Measurements from ENCODE around the gene NELFCD. TPM values are rescaled to one million over a fixed set of nuclear protein-coding genes. Genes with fewer than 3 reads are reported as not detected.
A peak's percentile ranks its signal among the peaks of the same experiment; 100 is the strongest.
"Not testable (repeated sequence)": the region's sequence is repeated elsewhere in the genome, so short reads cannot be mapped to it uniquely, and the experiment has no call there.

The NELFCD gene
- total RNA-seq, 2 donors from 2014 or later = 25.9 to 28.2 TPM

- intact Hi-C loops (cut with DNase I) = no loop called here
These were observed 23.9 kb downstream of the NELFCD start for GRCh38 chr20:59004763-59005522.

DNA sequence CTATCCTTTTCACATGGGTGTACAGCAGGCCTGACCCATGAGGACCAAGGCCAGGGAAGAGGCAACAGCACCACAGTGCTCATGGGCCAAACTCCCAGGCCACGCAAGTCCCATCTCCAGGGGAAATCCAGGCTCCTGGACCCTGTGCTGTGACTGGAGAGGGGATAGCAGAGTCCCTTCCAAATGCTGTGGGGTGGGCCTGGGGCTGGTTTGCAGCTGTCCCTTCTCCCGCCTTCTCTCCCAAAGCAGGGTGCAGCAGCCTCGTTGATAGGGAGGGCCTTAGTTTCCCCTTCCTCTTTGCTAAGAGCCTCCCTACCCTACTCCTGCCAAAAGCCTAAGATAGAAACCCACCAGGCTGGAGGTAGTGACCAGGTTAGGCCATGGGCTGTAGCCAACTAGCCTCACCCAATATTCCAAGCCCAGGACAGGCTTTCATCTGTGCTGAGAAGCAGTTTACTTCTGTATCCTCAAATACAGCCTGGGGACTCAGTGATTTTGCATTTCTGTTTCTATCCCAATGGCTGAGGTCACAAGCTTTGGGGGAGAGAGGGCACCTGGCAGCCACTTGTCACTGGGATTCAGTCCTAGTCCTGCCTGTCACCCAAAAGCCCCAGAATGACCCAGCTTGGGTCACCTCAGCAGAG is 24.6 kb downstream of the NELFCD start:
- DNase-seq (ENCODE audit: low spot score) = no peak
- intact Hi-C loops (cut with DNase I) = no loop called here

More at GRCh38 chr20:59004763-59005522, 23.9 kb downstream of the NELFCD start:
- DNase-seq (ENCODE audit: low spot score) = peak; percentile 92

- DNase-seq (ENCODE audit: low spot score) = no peak
- intact Hi-C loops (cut with DNase I) = no loop called here
These were observed 25.3 kb downstream of the NELFCD start for GRCh38 chr20:59006167-59006863.

GRCh38 chr20:59006864-59007664 is 26.0 kb downstream of the NELFCD start, which contains the start of gene CTSZ:
TSS of gene CTSZ (minus strand) at chr20:59007254. CDS start at chr20:59007128, 126 bp downstream.
- intact Hi-C loops (cut with DNase I) = no loop called here
- DNase-seq (ENCODE audit: low spot score) = peak; percentile 87

DNA sequence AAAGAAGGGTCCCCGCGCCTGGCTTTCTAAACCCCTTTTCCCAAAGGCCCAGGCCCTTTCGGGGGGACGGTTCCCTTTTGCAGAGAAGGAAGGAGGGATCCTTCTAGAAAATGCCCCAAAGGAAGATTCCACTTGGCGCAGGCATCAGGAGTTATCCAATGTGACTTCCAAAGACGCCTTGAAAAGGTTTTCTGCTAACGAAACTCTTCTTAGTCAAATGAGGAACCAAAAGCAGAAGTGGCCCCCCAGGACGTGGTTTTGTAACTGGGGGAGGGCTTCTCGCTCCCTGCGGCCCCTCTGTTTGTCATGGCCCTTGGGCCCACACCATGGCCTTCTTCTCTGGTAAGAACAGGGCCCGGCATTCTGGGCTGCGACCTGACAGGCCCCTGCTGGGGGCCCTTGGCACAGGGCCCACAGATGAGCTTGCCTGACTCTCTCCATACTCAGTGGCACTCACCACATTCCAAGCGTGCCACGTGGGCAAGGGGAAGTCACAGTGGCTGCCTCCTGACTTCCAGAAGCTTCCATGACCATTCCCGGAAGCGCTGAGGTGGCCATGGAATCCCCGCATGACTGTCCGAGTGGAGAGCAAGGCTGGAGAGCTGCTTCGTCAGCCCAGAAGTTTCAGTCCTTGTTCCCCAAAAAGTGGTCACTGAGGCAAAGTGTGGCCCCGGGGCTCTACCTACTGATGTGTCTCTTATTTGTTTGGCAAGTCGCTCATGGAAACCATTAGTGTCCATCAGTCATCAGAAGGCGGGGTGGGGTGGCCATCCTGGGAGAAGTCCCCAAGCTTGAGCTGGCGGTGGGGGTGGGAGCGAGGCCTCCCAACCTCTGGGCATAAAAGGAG is 26.8 kb downstream of the NELFCD start:
- peak; percentile 89 for DNase-seq (ENCODE audit: low spot score)
- intact Hi-C loops (cut with DNase I) = no loop called here

GRCh38 chr20:59008715-59009336 is 27.8 kb downstream of the NELFCD start:
- DNase-seq (ENCODE audit: low spot score) = no peak
- intact Hi-C loops (cut with DNase I) = no loop called here

- no peak for DNase-seq (ENCODE audit: low spot score)
- intact Hi-C loops (cut with DNase I) = no loop called here
These were observed 29.4 kb downstream of the NELFCD start for GRCh38 chr20:59010321-59010994.

DNA sequence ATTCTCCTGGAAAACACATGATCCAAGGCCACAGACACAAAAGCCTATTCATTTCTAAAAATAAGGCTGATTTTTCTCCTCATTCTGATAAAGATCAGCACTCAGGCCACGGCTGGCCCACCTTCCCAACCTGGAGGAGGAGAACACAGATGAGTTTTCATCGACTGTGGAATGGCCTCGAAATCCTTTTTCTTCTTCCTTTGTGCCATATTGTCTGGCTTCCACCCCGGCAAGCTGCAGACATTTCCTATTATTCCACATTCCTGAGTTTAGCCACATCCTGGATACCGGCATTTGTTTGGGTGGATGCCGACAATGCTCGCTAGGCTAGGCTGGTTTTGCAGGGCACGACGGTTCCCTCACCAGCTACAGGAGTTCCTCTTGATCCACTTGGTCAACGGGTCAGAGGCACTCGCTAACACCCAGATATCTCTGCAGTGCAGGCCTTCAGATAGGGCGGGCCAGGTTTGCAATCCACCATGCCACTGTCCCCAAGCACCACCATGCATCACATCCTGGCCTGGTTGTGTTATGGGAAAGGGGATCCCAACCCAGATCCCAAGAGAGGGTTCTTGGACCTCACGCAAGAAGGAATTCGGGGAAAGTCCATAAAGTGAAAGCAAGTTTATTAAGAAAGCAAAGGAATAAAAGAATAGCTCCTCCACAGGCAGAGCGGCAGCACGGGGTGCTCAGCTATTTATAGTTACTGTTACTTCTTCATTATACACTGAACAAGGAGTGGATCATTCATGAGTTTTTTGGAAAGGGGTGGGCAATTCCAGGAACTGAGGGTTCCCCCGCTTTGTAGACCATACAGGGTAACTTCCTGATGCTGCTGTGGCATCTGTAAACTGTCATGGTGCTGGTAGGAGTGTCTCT is 30.2 kb downstream of the NELFCD start:
- peak; percentile 80 for DNase-seq (ENCODE audit: low spot score)
- intact Hi-C loops (cut with DNase I) = no loop called here

DNA sequence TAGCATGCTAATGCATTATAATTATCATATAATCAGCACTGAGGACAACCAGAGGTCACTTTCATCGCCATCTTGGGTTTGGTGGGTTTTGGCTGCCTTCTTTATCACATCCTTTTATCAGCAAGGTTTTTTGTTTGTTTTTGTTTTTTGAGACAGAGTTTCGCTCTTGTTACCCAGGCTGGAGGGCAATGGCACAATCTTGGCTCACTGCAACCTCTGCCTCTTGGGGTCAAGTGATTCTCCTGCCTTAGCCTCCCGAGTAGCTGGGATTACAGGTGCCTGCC is 30.8 kb downstream of the NELFCD start:
- DNase-seq (ENCODE audit: low spot score); intact Hi-C loops (cut with DNase I): not testable (repeated sequence)

- intact Hi-C loops (cut with DNase I) = no loop called here
- peak; percentile 60 for DNase-seq (ENCODE audit: low spot score)
These were observed 32.2 kb downstream of the NELFCD start for GRCh38 chr20:59013031-59013951.

DNA sequence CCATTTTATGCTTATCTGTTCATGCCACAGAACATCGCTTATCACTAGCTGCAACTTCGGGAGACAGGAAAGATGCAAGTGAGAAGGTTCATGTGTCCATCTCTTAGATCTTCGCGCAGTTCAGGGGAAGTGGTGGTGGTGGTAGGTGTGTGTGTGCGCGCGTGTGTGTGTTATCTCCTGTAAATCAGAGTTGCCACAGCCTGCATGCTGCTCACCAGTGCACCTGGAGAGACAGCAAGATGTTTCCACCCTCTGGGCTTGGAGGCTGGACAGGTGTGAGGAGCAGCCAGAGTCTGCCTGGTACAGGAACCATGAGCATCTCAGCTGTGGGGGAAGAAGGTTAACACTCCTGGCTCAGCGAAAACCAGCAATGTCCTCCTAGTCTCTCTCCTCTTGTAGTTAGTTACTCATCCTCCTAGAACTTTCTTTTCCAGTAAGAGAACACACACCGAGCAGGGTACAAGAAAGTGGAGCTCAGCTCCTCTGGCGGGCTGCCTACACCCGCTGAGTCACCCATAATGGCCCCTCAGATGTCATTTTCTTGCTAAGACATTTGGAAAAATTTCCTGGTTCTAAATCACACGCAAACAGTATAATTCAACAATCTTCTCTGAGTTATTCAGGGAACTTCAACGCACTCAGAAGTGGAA is 33.0 kb downstream of the NELFCD start:
- intact Hi-C loops (cut with DNase I) = no loop called here
- peak; percentile 76 for DNase-seq (ENCODE audit: low spot score)

GRCh38 chr20:59014680-59015389 is 33.8 kb downstream of the NELFCD start:
- intact Hi-C loops (cut with DNase I) = no loop called here
- no peak for DNase-seq (ENCODE audit: low spot score)

- intact Hi-C loops (cut with DNase I) = no loop called here
- no peak for DNase-seq (ENCODE audit: low spot score)
These were observed 34.4 kb downstream of the NELFCD start for GRCh38 chr20:59015411-59015810.

- intact Hi-C loops (cut with DNase I) = no loop called here
These were observed 35.0 kb downstream of the NELFCD start for GRCh38 chr20:59015812-59016711.

More at GRCh38 chr20:59015812-59016711, 35.0 kb downstream of the NELFCD start:
- DNase-seq (ENCODE audit: low spot score) = no peak

All from posterior vena cava (tissue), 2 donors.